HG02938 (cell line): ENCODE measurements around the gene CARS1.

Experiments
- ATAC-seq: cut with Tn5 transposase; IDR thresholded peaks from one replicate; pipeline ENCODE4 v1.9.1; 2021; ENCODE audit warnings: mild to moderate bottlenecking, moderate library complexity; ENCODE audit not compliant: unreplicated experiment

The CARS1 gene

DNA sequence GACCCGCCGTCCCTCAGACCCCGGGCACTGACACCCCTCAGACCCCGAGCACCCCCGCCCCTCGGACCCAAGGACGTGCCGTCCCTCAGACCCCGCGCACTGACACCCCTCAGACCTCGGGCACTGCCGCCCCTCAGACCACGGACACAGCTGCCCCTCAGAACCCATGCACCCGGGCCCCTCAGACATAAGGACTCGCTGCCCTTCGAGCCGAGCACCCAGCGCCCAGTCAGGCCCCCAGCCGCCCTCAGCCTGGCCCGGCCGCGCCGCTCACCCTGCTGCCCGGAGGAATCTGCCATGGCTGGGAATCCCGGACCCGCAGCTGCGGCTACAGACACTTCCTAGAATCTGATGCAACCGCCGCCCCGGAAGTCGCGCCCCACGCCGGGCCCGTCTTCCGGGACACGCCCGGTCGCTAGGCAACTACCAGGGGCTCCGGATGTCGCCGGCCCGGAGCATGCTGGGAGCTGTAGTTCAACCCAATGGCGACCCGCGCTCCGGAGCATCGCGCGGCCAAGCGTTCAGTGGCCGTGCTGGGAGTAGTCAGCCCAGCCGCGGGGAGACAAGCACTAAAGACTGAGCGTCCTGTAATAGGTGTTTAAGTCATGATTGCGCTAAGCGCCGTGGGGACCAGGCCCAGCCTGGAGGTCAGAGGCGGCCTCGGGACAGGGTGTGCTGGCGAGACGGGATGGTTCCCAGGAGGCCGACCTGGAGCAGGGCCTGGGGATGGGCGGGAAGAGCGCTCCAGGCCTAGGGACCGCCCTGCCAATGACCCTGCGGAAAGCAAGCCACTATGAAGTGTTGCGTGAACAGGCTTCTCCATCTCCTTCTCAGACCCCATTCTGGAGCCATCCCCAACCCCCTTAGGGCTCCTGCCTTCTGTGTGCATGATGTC is at the start of gene CARS1:
TSS of gene CARS1 (minus strand) at position 355 of the 895 bp plus-strand sequence. CDS start at position 299, 56 bp downstream.
- ATAC-seq, result peak; percentile 96

DNA sequence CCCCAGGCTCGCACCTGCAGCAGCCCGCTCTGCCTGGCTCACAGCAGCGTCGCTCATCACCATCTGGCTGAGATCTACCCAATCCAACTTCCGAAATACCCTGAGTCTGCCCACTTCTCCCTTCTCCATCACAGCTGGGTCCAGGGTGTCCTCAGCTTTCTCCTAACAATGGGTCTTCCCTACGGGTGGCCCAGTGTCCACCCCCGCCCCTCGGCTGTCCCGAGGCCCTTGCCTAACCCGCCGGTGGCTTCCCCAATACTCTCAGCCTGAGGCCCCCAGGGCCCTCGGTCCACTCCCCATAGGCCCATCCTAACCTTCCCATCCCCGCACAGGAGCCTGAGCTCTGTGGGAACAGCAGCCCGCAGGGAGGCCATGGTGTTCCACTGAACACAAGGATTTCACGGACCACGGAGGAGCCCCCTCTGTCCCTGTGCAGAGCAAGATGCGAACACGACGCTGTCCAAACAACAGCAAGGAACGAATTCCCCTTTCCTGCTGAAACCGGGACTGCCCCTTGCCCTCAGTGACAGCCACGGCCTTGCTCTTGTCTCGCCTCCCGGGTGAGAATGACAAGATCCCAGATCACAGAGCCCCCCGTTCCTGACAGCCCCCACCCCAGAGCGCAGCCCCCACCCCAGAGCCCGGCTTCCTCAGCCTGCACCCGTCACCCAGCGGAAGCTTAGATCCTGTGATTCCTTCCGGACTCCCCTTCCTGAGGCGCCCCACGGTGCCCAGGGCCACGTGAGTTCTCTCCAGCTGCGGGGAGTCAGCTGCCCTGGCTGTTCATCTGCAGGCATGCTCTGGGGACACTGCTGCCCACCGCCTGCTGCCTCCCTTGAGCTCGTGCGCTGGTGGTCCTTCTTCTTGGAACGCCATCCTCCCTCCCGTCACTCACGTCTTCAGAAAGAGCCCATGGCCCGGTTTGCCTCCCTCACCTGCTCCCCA is 48.8 kb upstream of the CARS1 start:
- no peak for ATAC-seq

DNA sequence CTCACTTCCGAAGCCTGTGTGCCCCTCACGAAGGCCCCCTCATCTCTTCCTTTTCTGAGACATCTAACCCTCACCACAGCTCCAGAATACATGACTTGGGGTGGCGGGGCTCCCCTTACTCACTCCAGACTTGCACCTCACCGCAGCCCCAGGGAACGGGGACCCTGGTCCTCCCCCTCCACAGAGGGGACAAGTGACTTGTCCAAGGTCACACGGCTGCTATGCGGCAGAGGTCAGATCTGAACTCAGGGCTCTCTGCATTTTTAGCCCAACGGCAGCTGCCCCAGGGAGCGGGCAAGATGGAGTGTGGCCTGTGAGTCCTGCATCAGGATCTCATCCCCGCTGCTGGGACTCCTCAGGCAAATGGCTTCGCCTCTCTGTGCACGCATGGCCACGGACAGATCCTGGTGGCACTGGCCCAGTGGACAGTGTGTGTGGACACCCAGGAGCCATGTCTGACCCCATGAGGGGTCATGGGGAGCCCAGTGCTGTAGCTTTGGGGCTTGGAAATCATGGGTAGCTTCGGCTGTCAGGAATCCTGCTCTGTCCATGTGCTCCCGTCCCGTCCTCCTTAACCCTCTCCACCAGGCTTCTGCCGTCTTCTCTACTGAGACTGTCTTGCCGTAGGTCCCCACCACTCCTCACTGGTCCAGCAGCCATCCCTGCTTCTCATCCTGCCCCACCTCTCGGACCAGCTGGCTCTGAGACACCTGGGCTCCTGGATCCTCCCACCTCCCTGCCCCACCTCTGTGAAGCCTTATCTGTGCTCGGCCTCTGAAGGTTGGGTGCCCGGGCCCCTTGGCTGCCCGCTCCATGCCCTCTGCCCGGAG is 48.0 kb upstream of the CARS1 start:
- ATAC-seq, result no peak

DNA sequence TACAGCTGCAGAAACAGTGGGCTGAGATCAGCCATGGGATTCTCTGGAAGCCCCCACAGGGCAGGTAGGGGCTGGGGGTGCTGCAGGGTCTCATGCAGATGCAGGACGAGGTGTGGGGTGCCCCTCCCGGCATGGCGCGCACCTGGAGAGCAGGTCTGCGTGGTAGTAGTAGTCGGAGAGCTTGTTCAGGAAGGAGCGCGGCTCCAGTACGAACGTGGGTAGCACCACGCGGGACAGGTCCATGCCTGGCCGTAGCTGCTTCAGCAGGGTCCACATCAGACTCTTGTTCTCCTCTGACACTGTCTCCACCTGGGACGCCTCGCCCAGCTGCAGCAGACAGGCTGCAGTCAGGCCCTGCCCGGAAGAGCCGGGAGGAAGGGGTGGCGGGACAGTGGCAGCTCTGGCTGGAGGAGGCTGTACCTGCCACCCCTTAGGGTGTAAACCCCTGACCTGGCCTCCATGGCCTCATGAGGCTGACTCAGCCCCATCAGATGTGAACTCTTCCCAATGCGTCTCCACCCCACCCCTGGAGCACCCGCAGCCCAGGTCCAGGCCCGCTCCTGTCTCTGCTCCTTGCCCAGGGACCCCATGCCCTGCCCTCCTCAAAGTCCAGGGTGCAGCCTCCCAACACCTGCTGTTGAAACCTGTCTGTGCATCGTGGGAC is 47.0 kb upstream of the CARS1 start:
- no peak for ATAC-seq

DNA sequence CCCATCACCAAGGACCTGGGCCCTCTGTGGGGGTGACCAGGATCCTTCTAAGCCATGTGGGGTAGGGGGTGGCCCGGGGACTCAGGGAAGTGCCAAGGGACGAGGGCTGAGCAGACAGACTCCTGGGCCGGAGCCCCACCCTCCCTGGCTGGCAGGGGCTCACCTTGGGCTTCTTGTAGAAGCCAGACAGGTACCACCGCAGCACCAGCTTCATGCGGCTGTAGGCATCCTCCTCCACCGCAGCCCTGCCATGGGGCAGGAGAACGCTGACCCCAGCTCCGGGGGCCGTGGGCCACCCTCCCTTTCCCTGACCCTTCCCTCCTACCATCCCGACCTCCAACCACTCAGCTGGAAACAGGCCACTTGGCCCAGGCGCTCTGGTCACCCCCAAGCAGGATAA is 45.9 kb upstream of the CARS1 start:
- no peak for ATAC-seq

DNA sequence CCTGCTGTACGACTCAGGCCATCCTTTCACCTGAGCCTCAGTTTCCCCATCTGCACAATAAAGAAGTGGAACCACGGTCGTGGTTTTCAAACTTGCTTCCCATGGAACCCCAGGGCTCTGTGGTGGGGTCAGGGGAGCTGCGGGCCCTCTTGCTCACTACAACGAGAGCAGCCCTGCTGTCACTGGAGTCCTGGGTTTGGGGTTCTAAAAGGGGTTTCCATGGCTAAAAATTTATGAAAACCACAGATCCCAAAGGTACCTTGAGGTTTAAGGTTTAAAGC is 45.4 kb upstream of the CARS1 start:
- no peak for ATAC-seq

DNA sequence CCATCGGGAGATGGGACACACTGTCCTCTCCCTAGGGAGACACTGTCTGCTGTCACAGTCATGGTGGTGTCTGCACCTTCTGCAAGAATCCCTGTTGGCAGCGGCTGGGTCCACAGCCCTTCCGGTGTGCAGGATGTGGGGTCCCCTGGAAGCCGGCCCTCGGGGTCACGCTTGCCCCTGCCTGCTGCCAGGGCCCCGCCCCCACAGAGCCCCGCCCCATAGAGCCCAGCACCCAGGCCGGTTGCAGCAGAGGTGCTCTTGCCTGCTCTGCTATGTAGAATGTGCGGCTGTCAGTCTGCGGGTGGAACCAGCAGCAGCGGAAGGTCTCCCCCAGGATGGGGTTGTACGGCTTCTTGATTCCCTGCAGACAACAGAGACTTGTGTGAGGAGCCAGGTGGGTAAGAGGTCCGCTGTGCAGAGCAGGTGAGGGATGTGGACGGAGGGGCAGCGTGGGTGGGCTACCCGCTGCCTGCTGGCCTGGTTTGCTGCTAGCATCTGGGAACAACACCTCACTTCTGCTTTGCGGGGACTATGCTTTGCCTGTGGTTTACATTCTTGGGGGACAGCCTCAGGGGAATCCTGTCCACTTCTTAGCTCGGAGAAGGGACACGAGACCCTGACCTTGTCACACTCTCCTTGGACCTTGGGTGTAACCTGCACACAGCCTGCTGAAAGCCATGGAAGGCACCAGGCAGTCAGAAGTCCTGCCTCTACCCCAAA is 44.9 kb upstream of the CARS1 start:
- ATAC-seq, result no peak

DNA sequence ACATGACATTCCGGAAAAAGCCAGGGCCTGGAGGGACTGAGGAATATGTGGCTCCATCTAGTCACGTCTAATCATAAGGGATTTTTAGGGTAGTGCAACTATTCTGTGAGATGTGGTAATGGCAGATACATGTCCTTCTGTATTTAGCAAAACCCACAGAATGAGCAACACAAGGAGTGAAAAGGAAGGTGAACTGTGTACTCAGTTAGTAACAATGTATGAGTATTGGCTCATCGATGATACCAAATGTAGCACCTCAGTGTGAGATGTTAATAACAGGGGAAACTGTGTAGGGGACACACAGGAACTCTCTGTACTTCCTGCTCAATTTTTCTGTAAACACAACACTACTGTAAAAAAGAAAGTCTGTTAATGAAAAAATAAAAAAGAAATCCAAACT is 42.0 kb upstream of the CARS1 start:
- ATAC-seq, result no peak

DNA sequence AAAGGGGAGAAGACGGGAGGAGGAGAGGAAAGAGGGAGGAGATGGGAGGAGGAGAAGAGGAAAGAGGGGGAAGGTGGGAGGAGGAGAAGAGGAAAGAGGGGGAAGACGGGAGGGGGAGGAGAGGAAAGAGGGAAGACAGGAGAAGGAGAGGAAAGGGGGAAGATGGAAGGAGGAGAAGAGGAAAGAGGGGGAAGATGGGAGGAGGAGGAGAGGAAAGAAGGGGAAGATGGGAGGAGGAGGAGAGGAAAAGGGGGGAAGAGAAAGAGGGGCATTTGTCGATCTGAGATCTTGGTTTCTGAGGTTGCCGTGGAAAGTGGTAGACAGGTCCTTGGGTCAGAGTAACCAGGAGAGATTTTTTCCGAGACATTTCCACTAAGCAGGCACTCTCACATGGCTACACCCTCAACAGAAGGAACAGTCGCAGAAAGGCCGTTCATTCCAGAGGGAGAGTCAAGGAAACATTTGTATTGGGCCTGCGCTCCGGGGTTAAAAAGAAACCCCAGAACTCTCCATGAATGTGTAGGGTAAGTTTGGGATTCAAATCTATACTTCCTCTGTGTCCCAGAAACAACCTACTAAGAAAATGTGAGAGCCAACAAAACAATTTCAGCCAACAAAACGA is 39.8 kb upstream of the CARS1 start:
- ATAC-seq, result no peak

DNA sequence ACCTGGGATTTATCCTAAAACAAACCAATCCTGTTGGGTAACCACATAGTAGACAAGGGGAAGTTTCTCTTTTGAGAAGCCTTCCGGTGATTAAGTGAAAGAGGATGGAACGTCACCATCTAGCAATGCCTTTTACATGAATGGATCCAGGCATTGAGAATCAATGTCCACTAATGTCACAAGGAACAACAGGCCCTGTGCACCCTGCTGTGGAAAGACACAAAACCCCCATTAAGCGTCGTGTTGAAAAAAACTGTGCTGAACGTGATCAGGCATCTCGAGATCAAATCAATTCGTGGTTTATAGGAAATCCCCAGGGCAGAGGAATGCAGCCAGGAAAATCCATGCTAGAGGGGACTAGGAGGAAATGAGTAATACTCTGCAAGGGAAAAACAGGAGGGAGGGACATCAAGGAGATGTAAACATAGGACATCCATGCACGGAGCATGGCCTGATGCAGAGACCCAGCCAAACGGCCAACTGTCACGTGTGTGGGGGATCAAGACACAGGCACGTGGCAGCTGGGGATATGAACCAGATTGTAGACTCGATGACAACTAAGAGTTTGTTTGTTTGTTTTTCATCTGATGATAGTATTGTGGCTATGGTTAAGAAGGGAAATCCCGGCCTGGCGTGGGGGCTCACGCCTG is 38.6 kb upstream of the CARS1 start:
- ATAC-seq, result no peak

DNA sequence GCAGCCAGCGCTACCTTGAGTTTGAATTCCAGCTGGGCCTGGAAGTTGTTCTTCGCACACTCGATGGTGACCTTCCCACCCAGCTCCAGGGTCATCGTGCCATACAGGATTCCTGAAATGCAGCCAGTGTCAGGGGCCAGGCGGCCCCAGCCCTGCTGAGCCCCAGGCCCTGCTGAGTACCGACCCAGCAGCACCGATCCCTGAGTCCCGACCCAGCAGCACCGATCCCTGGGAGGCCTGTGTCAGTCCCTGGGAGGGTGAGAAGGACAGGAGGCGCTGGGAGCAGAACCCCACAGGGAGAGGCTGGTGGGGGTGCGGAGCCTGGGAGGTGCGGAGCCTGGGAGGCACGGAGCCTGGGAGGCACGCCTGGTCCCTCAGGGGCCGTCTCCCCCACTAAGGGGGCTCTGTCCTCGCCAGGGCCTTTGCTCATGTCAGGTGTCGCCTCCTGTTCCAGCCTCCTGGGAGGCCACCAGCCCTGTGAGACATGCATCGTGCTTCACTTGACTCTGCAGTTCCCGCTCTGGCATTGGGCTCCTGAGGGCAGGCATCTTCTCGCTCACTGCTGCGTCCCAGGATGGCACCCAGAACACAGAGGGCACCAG is 37.1 kb upstream of the CARS1 start:
- ATAC-seq, result no peak

DNA sequence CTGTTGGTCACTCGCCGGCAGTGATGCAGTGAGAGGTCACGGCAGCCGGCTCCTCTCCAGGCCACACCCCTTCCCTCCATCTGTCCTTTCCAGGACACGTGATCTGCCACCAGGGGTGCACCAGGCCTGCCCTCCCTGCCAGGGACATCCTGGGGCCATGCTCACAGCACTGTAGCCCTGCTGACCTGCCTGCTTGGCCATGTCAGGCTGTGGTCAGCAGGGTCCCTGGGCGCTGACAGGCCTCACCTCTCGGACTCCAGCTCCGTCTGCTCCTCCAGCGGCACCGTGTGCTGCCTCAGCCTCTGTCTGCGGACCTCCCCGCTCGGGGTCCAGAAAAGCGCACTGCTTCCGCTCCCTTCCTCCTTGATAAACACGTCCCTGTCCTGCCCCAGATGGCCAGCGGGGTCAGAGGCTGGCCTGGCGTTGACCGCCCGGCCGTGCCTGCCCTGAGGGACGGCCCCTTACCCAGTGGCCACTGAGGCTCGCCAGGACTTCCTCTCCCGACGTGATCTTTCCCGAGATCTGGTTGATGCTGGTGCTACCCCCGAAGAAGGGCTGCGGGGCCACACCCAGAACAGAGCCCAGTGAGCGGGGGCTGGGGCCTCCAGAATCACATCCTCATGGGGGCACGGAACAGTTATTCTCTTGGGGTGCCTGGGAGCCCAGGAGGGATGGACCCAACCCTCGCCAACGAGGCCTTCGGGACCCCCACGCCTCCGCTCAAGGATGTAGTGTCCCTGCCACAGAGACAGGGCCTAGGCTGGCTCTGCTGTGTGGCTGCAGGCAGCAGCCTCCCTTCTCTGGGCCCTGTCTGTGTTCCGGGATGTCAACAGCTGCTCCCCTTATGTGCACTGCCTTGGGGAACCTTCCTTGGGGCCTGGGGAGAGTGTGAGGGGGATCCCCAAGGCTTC is 36.3 kb upstream of the CARS1 start:
- ATAC-seq, result no peak

DNA sequence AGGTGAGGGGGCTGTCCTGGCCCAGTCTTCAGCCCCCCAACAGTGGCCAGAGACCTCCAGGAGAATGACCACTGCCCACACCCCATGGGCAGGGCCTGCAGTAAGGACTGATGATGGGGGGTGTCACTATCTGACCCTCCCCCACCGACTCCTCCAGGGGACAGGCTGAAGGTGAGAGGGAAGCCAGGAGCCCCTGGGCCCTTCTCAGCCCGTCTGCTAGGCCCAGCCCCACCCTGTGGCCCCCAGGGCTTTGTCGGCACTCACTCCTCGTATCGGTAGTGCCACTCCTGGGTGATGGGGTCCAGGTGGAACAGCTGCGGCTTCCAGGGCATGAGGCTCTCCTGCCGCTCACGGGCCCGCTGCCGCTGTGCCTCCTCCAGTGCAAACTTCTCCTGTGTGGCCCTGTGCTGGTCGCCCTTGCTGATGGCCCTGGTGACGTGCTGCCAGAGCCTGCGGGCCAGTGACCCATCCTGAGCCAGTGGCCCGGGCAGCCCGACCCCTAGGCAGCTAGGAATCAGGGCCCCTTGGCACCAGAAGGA is 35.4 kb upstream of the CARS1 start:
- ATAC-seq, result no peak

DNA sequence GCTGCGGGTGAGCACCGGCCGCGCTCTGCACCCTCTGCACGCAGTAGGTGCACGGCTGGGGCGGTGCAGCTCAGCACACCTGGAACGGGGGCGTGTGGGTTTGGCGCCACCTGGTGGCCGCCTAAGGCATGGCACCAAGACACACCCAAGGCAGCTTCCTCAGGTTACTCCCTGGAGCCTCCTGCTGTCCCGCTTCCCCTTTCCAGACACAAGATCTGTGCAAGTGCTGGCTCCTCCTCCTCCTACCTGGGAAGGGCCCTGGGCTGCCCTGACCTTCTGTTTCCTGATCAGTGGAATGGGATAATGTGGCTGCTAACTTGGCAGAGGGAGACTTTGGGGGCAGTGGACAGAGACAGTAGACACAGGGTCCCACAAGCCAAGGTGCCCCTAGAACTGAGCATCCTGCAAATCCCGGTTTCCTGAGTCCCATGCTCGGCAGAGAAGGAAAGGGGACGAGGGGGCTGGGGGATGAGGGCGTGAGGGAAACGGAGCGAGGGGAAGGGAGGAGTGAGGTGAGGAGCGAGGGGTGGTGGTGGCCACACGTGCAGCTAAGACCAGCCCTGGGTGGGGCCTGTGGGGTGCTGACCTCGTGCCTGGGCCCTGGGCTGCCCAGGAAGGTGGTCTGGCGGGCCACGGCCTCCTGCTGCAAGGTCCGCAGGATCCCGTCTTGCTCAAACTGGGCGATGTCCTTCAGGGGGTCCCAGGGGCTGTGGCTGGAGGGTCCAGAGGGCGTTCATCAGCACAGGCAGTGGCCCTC is 34.8 kb upstream of the CARS1 start:
- no peak for ATAC-seq

DNA sequence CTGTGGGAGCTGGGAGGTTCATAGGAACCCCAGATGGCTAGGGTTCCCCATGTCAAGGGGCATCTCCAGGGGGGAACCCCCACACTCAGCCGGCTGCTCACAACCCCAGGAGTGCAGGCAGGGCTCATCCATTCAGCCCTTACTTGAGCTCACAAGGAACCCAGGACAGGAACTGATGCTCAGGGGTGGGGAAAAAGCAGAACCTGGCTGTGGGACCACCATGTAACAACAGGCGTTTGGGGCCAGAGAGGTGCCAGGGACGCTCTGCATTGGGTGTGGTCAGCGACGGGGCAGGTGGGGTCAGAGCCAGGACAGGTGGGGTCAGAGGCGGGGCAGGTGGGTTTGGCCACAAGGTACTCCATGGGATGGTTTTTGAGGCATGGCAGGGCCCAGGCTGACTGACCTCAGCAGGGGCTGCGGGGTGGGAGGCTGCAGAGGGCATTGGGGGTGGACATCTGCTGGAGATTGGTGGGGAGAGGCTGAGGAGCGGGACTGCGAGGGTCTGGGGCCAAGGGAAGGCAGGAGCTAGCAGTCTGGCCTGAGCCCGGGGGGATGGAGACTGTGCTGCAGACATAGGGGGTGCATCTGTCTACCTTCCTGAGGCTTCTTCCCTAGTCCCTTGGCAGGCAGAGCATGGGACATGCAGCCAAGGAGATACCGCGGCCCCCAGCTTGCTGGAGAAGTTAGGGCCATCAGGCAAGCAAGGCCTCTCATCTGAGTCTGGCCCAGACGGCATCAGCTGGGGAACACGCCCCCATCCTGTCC is 34.0 kb upstream of the CARS1 start:
- no peak for ATAC-seq
